Measurements from ENCODE around the gene TRIOBP.

Gene TRIOBP

GRCh38 chr22:37763012-37763411, 66.2 kb downstream of the TRIOBP start:
- H2BK12ac ChIP-seq (ENCODE audit: low read length) = no peak overlapping the region
- H3K4ac ChIP-seq (ENCODE audit: low read depth, low read length) = no peak overlapping the region
- peaks cover 2% of the 10 kb centered on the region for H3K9me3 ChIP-seq (ENCODE audit: insufficient read depth, low read depth, low read length)
- H2AFZ ChIP-seq (ENCODE audit: insufficient read depth, low read length, poor library complexity) = no peak overlapping the region
- H3K4me2 ChIP-seq (ENCODE audit: low read length) = no peak overlapping the region
- H2AK5ac ChIP-seq (ENCODE audit: low read length) = no peak overlapping the region
- peaks cover 0 to 5% of the 10 kb centered on the region in 2 experiments for H3K4me1 ChIP-seq (ENCODE audit: control insufficient read depth in 1 of 2, insufficient read depth in 2 of 2, low read length in 2 of 2)
- H2BK120ac ChIP-seq (ENCODE audit: insufficient read depth, low read length, poor library complexity) = no peak overlapping the region
- no peak overlapping the region for H3K4me3 ChIP-seq (ENCODE audit: low read depth, low read length)
- no peak for DNase-seq
- WGBS (ENCODE audit: extremely low coverage, insufficient coverage, insufficient read length) = no CpG with 5 or more reads among the region's 9 CpGs
- H3K23ac ChIP-seq (ENCODE audit: low read length) = no peak overlapping the region
- no peaks in the 10 kb centered on the region for H3K79me2 ChIP-seq (ENCODE audit: control insufficient read depth, insufficient read depth, low read length, poor library complexity)
- H3K18ac ChIP-seq (ENCODE audit: low read length) = no peak overlapping the region
- H4K12ac ChIP-seq (ENCODE audit: low read depth, low read length) = no peak overlapping the region
- H3K9ac ChIP-seq (ENCODE audit: low read length) = no peak overlapping the region
- no peaks in the 10 kb centered on the region for H3K79me1 ChIP-seq (ENCODE audit: low read length)
- H4K8ac ChIP-seq (ENCODE audit: low read depth, low read length) = no peak overlapping the region
- no peaks in the 10 kb centered on the region for H3K27me3 ChIP-seq (ENCODE audit: insufficient read depth, low read length)
- H2BK5ac ChIP-seq (ENCODE audit: low read depth, low read length, poor library complexity) = no peak overlapping the region
- no peak overlapping the region for H3K27ac ChIP-seq (ENCODE audit: low read depth, low read length)
- peaks cover 61 to 69% of the 10 kb centered on the region in 2 experiments for H3K36me3 ChIP-seq (ENCODE audit: control insufficient read depth in 1 of 2, insufficient read depth in 2 of 2, low read length in 2 of 2)
- no peak overlapping the region for H3K14ac ChIP-seq (ENCODE audit: low read length)
- H4K91ac ChIP-seq (ENCODE audit: low read depth, low read length) = no peak overlapping the region

GRCh38 chr22:37763652-37764051, 66.8 kb downstream of the TRIOBP start:
- H4K12ac ChIP-seq (ENCODE audit: low read depth, low read length) = no peak overlapping the region
- H3K9ac ChIP-seq (ENCODE audit: low read length) = no peak overlapping the region
- H3K79me1 ChIP-seq (ENCODE audit: low read length) = no peaks in the 10 kb centered on the region
- no peak overlapping the region for H2BK5ac ChIP-seq (ENCODE audit: low read depth, low read length, poor library complexity)
- no peak overlapping the region for H3K4me2 ChIP-seq (ENCODE audit: low read length)
- peaks cover 2% of the 10 kb centered on the region for H3K9me3 ChIP-seq (ENCODE audit: insufficient read depth, low read depth, low read length)
- no peak overlapping the region for H3K4ac ChIP-seq (ENCODE audit: low read depth, low read length)
- no peaks in the 10 kb centered on the region for H3K79me2 ChIP-seq (ENCODE audit: control insufficient read depth, insufficient read depth, low read length, poor library complexity)
- H2BK12ac ChIP-seq (ENCODE audit: low read length) = no peak overlapping the region
- H3K36me3 ChIP-seq (ENCODE audit: control insufficient read depth in 1 of 2, insufficient read depth in 2 of 2, low read length in 2 of 2) = peaks cover 61 to 66% of the 10 kb centered on the region in 2 experiments
- H3K27ac ChIP-seq (ENCODE audit: low read depth, low read length) = no peak overlapping the region
- peaks cover 0 to 5% of the 10 kb centered on the region in 2 experiments for H3K4me1 ChIP-seq (ENCODE audit: control insufficient read depth in 1 of 2, insufficient read depth in 2 of 2, low read length in 2 of 2)
- H3K14ac ChIP-seq (ENCODE audit: low read length) = no peak overlapping the region
- H2BK120ac ChIP-seq (ENCODE audit: insufficient read depth, low read length, poor library complexity) = no peak overlapping the region
- no peak overlapping the region for H3K18ac ChIP-seq (ENCODE audit: low read length)
- no peak overlapping the region for H4K91ac ChIP-seq (ENCODE audit: low read depth, low read length)
- H3K27me3 ChIP-seq (ENCODE audit: insufficient read depth, low read length) = no peaks in the 10 kb centered on the region
- no peak overlapping the region for H3K4me3 ChIP-seq (ENCODE audit: low read depth, low read length)
- no peak overlapping the region for H3K23ac ChIP-seq (ENCODE audit: low read length)
- H4K8ac ChIP-seq (ENCODE audit: low read depth, low read length) = no peak overlapping the region
- no peak overlapping the region for H2AK5ac ChIP-seq (ENCODE audit: low read length)
- H2AFZ ChIP-seq (ENCODE audit: insufficient read depth, low read length, poor library complexity) = no peak overlapping the region
- no peak for DNase-seq
- WGBS (ENCODE audit: extremely low coverage, insufficient coverage, insufficient read length) = no CpG with 5 or more reads among the region's 16 CpGs

- no CpG with 5 or more reads among the region's 6 CpGs for WGBS (ENCODE audit: extremely low coverage, insufficient coverage, insufficient read length)
- Histone ChIP-seq H3K4me2 (ENCODE audit: low read length) (no peak overlapping the region), H3K36me3 (ENCODE audit: control insufficient read depth in 1 of 2, insufficient read depth in 2 of 2, low read length in 2 of 2) (peaks cover 61 to 66% of the 10 kb centered on the region in 2 experiments), H3K4ac (ENCODE audit: low read depth, low read length) (no peak overlapping the region), H3K27ac (ENCODE audit: low read depth, low read length) (no peak overlapping the region), H3K9ac (ENCODE audit: low read length) (no peak overlapping the region), H3K4me1 (ENCODE audit: control insufficient read depth in 1 of 2, insufficient read depth in 2 of 2, low read length in 2 of 2) (peaks cover 0 to 5% of the 10 kb centered on the region in 2 experiments), H4K8ac (ENCODE audit: low read depth, low read length) (no peak overlapping the region), H3K4me3 (ENCODE audit: low read depth, low read length) (no peak overlapping the region), H3K79me1 (ENCODE audit: low read length) (no peaks in the 10 kb centered on the region), H3K9me3 (ENCODE audit: insufficient read depth, low read depth, low read length) (peaks cover 2% of the 10 kb centered on the region), H3K23ac (ENCODE audit: low read length) (no peak overlapping the region), H3K18ac (ENCODE audit: low read length) (no peak overlapping the region), H3K27me3 (ENCODE audit: insufficient read depth, low read length) (no peaks in the 10 kb centered on the region), H4K91ac (ENCODE audit: low read depth, low read length) (no peak overlapping the region), H4K12ac (ENCODE audit: low read depth, low read length) (no peak overlapping the region), H3K14ac (ENCODE audit: low read length) (no peak overlapping the region), H3K79me2 (ENCODE audit: control insufficient read depth, insufficient read depth, low read length, poor library complexity) (no peaks in the 10 kb centered on the region), H2BK5ac (ENCODE audit: low read depth, low read length, poor library complexity) (no peak overlapping the region), H2BK120ac (ENCODE audit: insufficient read depth, low read length, poor library complexity) (no peak overlapping the region), H2AFZ (ENCODE audit: insufficient read depth, low read length, poor library complexity) (no peak overlapping the region), H2AK5ac (ENCODE audit: low read length) (no peak overlapping the region), H2BK12ac (ENCODE audit: low read length) (no peak overlapping the region)
- no peak for DNase-seq
Observed at GRCh38 chr22:37764622-37765021, 67.8 kb downstream of the TRIOBP start.

GRCh38 chr22:37765498-37765897, 68.7 kb downstream of the TRIOBP start:
- peaks cover 2% of the 10 kb centered on the region for H3K9me3 ChIP-seq (ENCODE audit: insufficient read depth, low read depth, low read length)
- H4K91ac ChIP-seq (ENCODE audit: low read depth, low read length) = no peak overlapping the region
- H3K27ac ChIP-seq (ENCODE audit: low read depth, low read length) = no peak overlapping the region
- no peak overlapping the region for H3K4me2 ChIP-seq (ENCODE audit: low read length)
- no peaks in the 10 kb centered on the region for H3K27me3 ChIP-seq (ENCODE audit: insufficient read depth, low read length)
- H3K79me1 ChIP-seq (ENCODE audit: low read length) = no peaks in the 10 kb centered on the region
- no peak overlapping the region for H3K14ac ChIP-seq (ENCODE audit: low read length)
- H3K4me1 ChIP-seq (ENCODE audit: control insufficient read depth in 1 of 2, insufficient read depth in 2 of 2, low read length in 2 of 2) = peaks cover 0 to 5% of the 10 kb centered on the region in 2 experiments
- no peak overlapping the region for H2AFZ ChIP-seq (ENCODE audit: insufficient read depth, low read length, poor library complexity)
- H4K8ac ChIP-seq (ENCODE audit: low read depth, low read length) = no peak overlapping the region
- H3K9ac ChIP-seq (ENCODE audit: low read length) = no peak overlapping the region
- H3K4me3 ChIP-seq (ENCODE audit: low read depth, low read length) = no peak overlapping the region
- WGBS (ENCODE audit: extremely low coverage, insufficient coverage, insufficient read length) = no CpG with 5 or more reads among the region's 13 CpGs
- no peak overlapping the region for H3K18ac ChIP-seq (ENCODE audit: low read length)
- no peak overlapping the region for H3K4ac ChIP-seq (ENCODE audit: low read depth, low read length)
- no peak overlapping the region for H4K12ac ChIP-seq (ENCODE audit: low read depth, low read length)
- no peaks in the 10 kb centered on the region for H3K79me2 ChIP-seq (ENCODE audit: control insufficient read depth, insufficient read depth, low read length, poor library complexity)
- H2BK12ac ChIP-seq (ENCODE audit: low read length) = no peak overlapping the region
- H2BK120ac ChIP-seq (ENCODE audit: insufficient read depth, low read length, poor library complexity) = no peak overlapping the region
- DNase-seq = no peak
- no peak overlapping the region for H2BK5ac ChIP-seq (ENCODE audit: low read depth, low read length, poor library complexity)
- H2AK5ac ChIP-seq (ENCODE audit: low read length) = no peak overlapping the region
- H3K23ac ChIP-seq (ENCODE audit: low read length) = no peak overlapping the region
- peaks cover 66% of the 10 kb centered on the region in 2 experiments for H3K36me3 ChIP-seq (ENCODE audit: control insufficient read depth in 1 of 2, insufficient read depth in 2 of 2, low read length in 2 of 2)
